ENCODE results near the gene TEAD1.

TEAD1 gene

DNA sequence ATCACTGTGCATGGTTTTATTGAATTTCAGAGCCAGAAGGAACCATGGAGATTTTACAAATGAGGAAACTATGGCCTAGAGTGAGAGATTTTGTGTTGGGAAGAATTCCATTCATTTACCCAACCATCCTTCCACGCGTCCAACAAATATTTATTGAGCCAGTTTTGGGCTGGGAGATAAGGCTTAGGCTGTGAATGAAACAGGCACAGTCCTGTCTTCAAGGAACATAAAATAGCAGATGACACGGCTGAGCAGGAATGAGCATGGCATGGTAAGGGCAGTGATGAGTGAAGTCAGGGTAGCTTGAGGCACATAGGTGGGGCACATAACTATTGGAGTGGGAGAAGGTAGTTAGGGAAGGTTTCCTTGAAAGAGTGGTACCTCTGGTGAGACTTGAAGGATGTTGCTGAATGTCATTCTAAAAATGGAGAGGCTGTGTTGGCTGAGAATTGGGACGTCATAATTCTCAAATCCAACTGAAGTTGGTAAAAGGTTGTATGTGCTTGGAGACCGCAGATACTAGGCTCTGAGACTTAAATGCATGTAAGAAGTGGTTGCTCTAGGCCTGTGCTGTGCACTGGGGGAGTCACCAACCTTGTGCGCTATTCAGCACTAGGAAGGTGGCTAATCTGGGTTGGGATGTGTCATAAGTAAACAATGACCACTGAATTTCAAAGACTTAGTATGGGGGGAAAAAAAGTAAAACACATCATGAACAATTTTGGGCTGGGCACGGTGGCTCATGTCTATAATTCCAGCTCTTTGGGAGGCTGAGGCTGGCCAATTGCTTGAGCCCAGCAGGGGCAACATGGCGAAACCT, 51.9 kb downstream of the TEAD1 start:
- Mint-ChIP-seq H3K4me1 (peaks cover 6% of the 10 kb centered on the region), H3K4me3 (no peak overlapping the region), H3K9me3 (no peaks in the 10 kb centered on the region), H3K27ac (no peak overlapping the region), H3K36me3 (no peaks in the 10 kb centered on the region)
- ATAC-seq (no peak), DNase-seq (ENCODE audit: low spot score in 2 of 2) (no peak)

GRCh38 chr11:12727563-12728211, 53.5 kb downstream of the TEAD1 start:
- ATAC-seq, result no peak
- H3K36me3 Mint-ChIP-seq, result no peaks in the 10 kb centered on the region
- peaks cover 6% of the 10 kb centered on the region for H3K4me1 Mint-ChIP-seq
- no peak overlapping the region for H3K4me3 Mint-ChIP-seq
- no peak for DNase-seq (ENCODE audit: low spot score in 2 of 2)
- no peak overlapping the region for H3K27ac Mint-ChIP-seq
- H3K9me3 Mint-ChIP-seq, result no peaks in the 10 kb centered on the region

GRCh38 chr11:12728417-12728816, 54.2 kb downstream of the TEAD1 start:
- Mint-ChIP-seq H3K36me3 (no peaks in the 10 kb centered on the region), H3K27ac (no peak overlapping the region), H3K4me3 (no peak overlapping the region), H3K4me1 (peaks cover 6% of the 10 kb centered on the region), H3K9me3 (no peaks in the 10 kb centered on the region)
- ATAC-seq (no peak), DNase-seq (ENCODE audit: low spot score in 2 of 2) (no peak)

DNA sequence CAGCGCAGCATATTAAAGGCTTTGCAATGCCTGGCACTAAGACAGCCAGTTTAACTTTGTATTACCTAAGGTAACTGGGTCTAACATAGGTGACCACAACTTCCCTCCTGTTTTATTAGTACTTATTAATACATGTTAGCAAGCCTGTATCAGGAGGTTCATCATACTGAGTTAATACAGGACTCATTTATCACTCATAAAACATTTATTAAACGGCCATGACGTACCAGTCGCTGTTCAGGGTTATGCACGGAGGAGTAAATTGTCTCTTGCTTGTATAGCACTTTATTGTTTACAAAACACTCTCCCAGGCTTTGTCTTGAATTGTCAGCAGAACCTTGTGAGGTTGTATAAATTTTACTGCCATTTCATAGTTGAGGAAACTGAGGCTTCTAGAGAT, 55.7 kb downstream of the TEAD1 start:
- H3K36me3 Mint-ChIP-seq, result no peaks in the 10 kb centered on the region
- H3K9me3 Mint-ChIP-seq, result no peaks in the 10 kb centered on the region
- DNase-seq (ENCODE audit: low spot score in 2 of 2), result no peak
- no peak overlapping the region for H3K27ac Mint-ChIP-seq
- peaks cover 6% of the 10 kb centered on the region for H3K4me1 Mint-ChIP-seq
- no peak for ATAC-seq
- H3K4me3 Mint-ChIP-seq, result no peak overlapping the region

DNA sequence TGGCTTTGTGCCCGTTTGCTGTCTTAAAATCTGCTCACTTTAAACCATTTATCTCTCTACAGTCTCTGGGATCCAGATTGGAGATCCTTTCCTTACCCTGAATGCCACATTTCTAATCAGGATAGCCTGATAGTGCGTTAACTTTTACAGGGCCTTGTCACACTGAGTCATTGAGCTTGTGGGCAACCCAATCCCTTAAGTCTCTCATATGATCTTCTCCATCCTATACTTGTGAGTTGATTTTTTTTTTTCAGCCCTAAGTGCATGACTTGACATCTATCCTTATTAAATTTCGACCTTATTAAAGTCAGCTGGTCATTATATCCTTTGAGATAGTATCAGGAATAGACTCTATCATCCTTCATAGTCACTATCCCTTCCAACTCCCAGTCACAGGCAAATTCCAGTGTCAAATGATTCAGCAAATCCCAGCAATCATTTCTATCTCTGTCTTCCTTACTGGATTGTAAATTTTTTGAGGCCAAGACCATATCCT, 57.7 kb downstream of the TEAD1 start:
- H3K4me3 Mint-ChIP-seq, result no peak overlapping the region
- ATAC-seq, result no peak
- H3K27ac Mint-ChIP-seq, result no peak overlapping the region
- DNase-seq (ENCODE audit: low spot score in 2 of 2), result no peak
- H3K9me3 Mint-ChIP-seq, result no peaks in the 10 kb centered on the region
- H3K36me3 Mint-ChIP-seq, result no peaks in the 10 kb centered on the region
- no peaks in the 10 kb centered on the region for H3K4me1 Mint-ChIP-seq

- Mint-ChIP-seq H3K4me1 (no peaks in the 10 kb centered on the region), H3K4me3 (no peak overlapping the region), H3K36me3 (no peaks in the 10 kb centered on the region), H3K9me3 (no peaks in the 10 kb centered on the region), H3K27ac (no peak overlapping the region)
- no peak for DNase-seq (ENCODE audit: low spot score in 2 of 2)
- ATAC-seq, result no peak
Measured at GRCh38 chr11:12733091-12733490, 58.9 kb downstream of the TEAD1 start.

DNA sequence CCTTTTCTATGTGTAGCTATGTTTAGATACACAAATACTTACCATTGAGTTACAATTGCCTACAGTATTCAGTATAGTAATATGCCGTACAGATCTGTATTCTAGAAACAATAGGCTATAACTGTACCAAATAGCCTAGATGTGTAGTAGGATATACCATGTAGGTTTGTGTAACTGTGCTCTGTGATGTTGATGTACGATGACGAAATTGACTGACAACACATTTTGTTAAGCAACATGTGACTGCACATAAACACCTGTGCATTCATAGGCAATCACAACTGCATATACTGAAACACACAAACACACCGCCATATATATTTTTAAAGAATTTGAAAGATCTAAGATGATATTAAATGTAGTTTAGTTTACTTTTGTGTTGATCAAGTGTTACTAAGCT, 60.4 kb downstream of the TEAD1 start:
- Mint-ChIP-seq H3K4me3 (no peak overlapping the region), H3K36me3 (no peaks in the 10 kb centered on the region), H3K4me1 (no peaks in the 10 kb centered on the region), H3K27ac (no peak overlapping the region), H3K9me3 (no peaks in the 10 kb centered on the region)
- DNase-seq (ENCODE audit: low spot score in 2 of 2) (no peak), ATAC-seq (no peak)

- ATAC-seq (no peak), DNase-seq (ENCODE audit: low spot score in 2 of 2) (no peak)
- H3K4me1 Mint-ChIP-seq, result no peaks in the 10 kb centered on the region
- H3K36me3 Mint-ChIP-seq, result no peaks in the 10 kb centered on the region
- H3K27ac Mint-ChIP-seq, result no peak overlapping the region
- H3K9me3 Mint-ChIP-seq, result peaks cover 2% of the 10 kb centered on the region
- H3K4me3 Mint-ChIP-seq, result no peak overlapping the region
Measured at GRCh38 chr11:12735262-12735661, 61.0 kb downstream of the TEAD1 start.

- H3K9me3 Mint-ChIP-seq, result peaks cover 4% of the 10 kb centered on the region
- no peaks in the 10 kb centered on the region for H3K4me1 Mint-ChIP-seq
- DNase-seq (ENCODE audit: low spot score in 2 of 2) (no peak), ATAC-seq (no peak)
- H3K4me3 Mint-ChIP-seq, result no peak overlapping the region
- no peaks in the 10 kb centered on the region for H3K36me3 Mint-ChIP-seq
- H3K27ac Mint-ChIP-seq, result no peak overlapping the region
Measured at GRCh38 chr11:12737024-12737423, 62.8 kb downstream of the TEAD1 start.

DNA sequence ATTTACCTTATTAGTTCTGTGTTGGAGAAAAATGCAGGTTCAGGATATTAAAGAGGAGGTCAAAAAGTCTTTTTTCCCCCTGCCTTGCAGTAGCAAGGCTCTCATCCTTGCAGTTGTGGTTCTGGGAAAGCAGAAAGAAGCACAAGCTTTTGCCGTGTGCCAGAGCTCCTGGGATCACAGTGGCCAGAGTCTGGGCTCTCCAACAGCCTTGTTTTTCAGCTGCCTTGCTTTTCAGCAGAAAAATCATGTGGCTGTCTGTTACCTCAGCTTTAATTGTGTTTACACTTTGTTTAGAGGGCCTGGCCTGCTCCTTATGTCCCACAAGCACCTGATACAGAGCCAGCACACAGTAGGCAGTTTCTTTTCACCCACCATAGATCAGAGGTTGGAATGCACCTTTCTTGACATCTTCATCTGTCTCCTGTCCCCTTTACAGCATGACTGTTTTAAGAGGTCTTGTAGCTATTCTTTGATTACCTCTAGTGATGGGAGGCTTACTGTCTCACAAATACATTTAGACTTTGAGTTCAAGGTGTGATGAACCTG, 67.5 kb downstream of the TEAD1 start:
- DNase-seq (ENCODE audit: low spot score in 2 of 2), result no peak
- Mint-ChIP-seq H3K9me3 (peaks cover 4% of the 10 kb centered on the region), H3K36me3 (no peaks in the 10 kb centered on the region), H3K4me1 (no peaks in the 10 kb centered on the region), H3K4me3 (no peak overlapping the region), H3K27ac (no peak overlapping the region)
- ATAC-seq, result no peak

GRCh38 chr11:12743834-12744449, 69.7 kb downstream of the TEAD1 start:
- H3K9me3 Mint-ChIP-seq, result peaks cover 4% of the 10 kb centered on the region
- no peak overlapping the region for H3K27ac Mint-ChIP-seq
- no peaks in the 10 kb centered on the region for H3K36me3 Mint-ChIP-seq
- ATAC-seq (no peak), DNase-seq (ENCODE audit: low spot score in 2 of 2) (no peak)
- H3K4me1 Mint-ChIP-seq, result no peaks in the 10 kb centered on the region
- no peak overlapping the region for H3K4me3 Mint-ChIP-seq

DNA sequence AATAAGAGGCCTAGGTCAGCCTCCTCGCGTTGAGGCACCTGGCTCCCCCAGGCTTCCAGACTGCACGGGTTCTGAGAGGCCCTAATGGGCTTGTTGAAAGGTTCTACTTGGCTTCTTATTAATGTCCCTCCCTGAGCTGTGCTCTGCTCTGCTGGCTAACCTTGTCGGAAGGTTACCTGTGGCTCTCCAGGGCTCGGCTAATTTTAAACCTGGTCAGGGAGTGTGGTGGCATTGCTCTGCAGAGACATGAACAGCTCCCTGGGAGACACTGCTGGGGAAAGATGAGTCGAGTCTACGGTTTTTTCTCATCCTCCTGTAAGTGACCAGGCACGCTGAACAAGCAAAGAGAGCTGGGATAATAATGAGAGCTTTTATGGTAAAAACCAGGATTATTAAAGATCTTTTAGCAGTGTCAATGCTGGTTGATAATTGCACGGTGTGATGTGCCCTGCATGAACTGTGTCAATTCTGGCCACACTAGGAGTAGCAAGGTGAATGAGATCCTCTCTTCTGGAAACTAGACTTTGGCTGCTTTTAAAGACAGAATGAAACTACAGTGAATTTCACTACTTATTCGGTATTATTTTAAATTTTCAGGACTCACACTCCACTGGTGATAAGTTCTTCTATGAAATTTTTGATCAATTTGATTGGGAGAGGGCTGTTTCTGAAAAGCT, 70.7 kb downstream of the TEAD1 start:
- ATAC-seq (no peak), DNase-seq (ENCODE audit: low spot score in 2 of 2) (no peak)
- Mint-ChIP-seq H3K27ac (no peak overlapping the region), H3K4me1 (no peaks in the 10 kb centered on the region), H3K36me3 (no peaks in the 10 kb centered on the region), H3K9me3 (peaks cover 4% of the 10 kb centered on the region), H3K4me3 (no peak overlapping the region)

- Mint-ChIP-seq H3K27ac (no peak overlapping the region), H3K36me3 (no peaks in the 10 kb centered on the region), H3K4me3 (no peak overlapping the region), H3K4me1 (no peaks in the 10 kb centered on the region), H3K9me3 (no peaks in the 10 kb centered on the region)
- DNase-seq (ENCODE audit: low spot score in 2 of 2) (no peak), ATAC-seq (no peak)
Measured at GRCh38 chr11:12745787-12746186, 71.6 kb downstream of the TEAD1 start.

GRCh38 chr11:12746593-12747097, 72.4 kb downstream of the TEAD1 start:
- ATAC-seq (peak; percentile 23), DNase-seq (ENCODE audit: low spot score in 2 of 2) (no peak)
- H3K4me1 Mint-ChIP-seq, result no peaks in the 10 kb centered on the region
- no peaks in the 10 kb centered on the region for H3K9me3 Mint-ChIP-seq
- no peak overlapping the region for H3K4me3 Mint-ChIP-seq
- H3K36me3 Mint-ChIP-seq, result no peaks in the 10 kb centered on the region
- H3K27ac Mint-ChIP-seq, result no peak overlapping the region

DNA sequence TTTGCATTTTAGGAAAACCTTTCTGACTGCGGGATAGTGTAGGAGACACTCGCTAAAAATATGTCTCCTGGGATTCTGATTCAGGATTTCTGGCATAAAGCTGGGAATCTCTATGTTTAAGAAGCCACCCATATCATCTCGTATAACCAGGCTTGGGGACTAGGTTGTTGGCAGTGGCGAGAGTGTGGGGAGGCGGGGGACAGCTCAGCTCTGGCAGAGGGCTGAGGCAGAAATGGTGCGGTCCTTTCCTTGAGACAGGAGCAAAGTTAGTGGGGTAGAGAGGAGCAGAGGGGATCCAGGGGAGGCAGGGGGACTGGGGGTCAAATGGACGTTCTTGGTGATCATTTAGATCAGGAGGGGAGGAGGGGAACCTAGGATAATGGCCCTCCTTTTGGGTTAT, 74.3 kb downstream of the TEAD1 start:
- Mint-ChIP-seq H3K9me3 (no peaks in the 10 kb centered on the region), H3K36me3 (no peaks in the 10 kb centered on the region), H3K4me3 (no peak overlapping the region), H3K4me1 (no peaks in the 10 kb centered on the region), H3K27ac (no peak overlapping the region)
- no peak for DNase-seq (ENCODE audit: low spot score in 2 of 2)
- no peak for ATAC-seq
